Hepatocyte (in vitro differentiated cells): ENCODE measurements around the gene BLACAT1. TPM values are rescaled to one million over a fixed set of nuclear protein-coding genes. Genes with fewer than 3 reads are reported as not detected.

Experiments used
- DNase-seq: peaks from one replicate; pipeline ENCODE4 v3.0.0-alpha.2; 2016; ENCODE audit warnings: low spot score
- H2AFZ ChIP-seq: fragments of 200-600 bp; sonication (generic); 2 replicates; pipeline ENCODE4 v1.6.0; 2016; ENCODE audit warnings: antibody characterized with exemption, mild to moderate bottlenecking
- H3K27ac ChIP-seq: fragments of 200-600 bp; sonication (generic); 2 replicates; pipeline ENCODE4 v1.5.1; 2016; ENCODE audit warnings: mild to moderate bottlenecking
- H3K27me3 ChIP-seq: fragments of 200-600 bp; sonication (generic); 2 replicates; pipeline ENCODE4 v1.6.1; 2016
- H3K36me3 ChIP-seq: fragments of 200-600 bp; sonication (generic); replicated peaks from 2 replicates; pipeline ENCODE4 v1.5.1; 2016; ENCODE audit warnings: low read depth; ENCODE audit not compliant: insufficient read depth
- H3K4me1 ChIP-seq: fragments of 200-600 bp; sonication (generic); 2 replicates; pipeline ENCODE4 v1.5.1; 2016; ENCODE audit warnings: mild to moderate bottlenecking, moderate library complexity; ENCODE audit not compliant: insufficient read depth
- H3K4me2 ChIP-seq: fragments of 200-600 bp; sonication (generic); 2 replicates; pipeline ENCODE4 v1.6.0; 2016
- H3K4me3 ChIP-seq: fragments of 200-600 bp; sonication (generic); 2 replicates; pipeline ENCODE4 v1.5.1; 2016; ENCODE audit warnings: mild to moderate bottlenecking
- H3K79me2 ChIP-seq: fragments of 200-600 bp; sonication (generic); 2 replicates; pipeline ENCODE4 v1.6.0; 2017; ENCODE audit warnings: mild to moderate bottlenecking
- H3K9me2 ChIP-seq: fragments of 200-600 bp; sonication (generic); replicated peaks from 2 replicates; pipeline ENCODE4 v1.6.0; 2017; ENCODE audit warnings: mild to moderate bottlenecking; ENCODE audit not compliant: insufficient read depth
- H3K9me3 ChIP-seq: fragments of 200-600 bp; sonication (generic); 2 replicates; pipeline ENCODE4 v1.5.1; 2016; ENCODE audit warnings: low read depth, mild to moderate bottlenecking
- H4K20me1 ChIP-seq: fragments of 200-600 bp; sonication (generic); 2 replicates; pipeline ENCODE4 v1.6.0; 2016; ENCODE audit warnings: mild to moderate bottlenecking; ENCODE audit not compliant: insufficient read depth, poor library complexity, severe bottlenecking
- CTCF ChIP-seq: fragments of 200-600 bp; sonication (generic); IDR thresholded peaks from 2 replicates; pipeline ENCODE4 v1.5.1; 2016; ENCODE audit warnings: antibody characterized with exemption, mild to moderate bottlenecking; ENCODE audit not compliant: poor library complexity
- EZH2 ChIP-seq: fragments of 200-600 bp; sonication (generic); IDR thresholded peaks from 2 replicates; pipeline ENCODE4 v1.6.1; 2016; ENCODE audit warnings: antibody characterized with exemption, mild to moderate bottlenecking, borderline replicate concordance
- EZH2phosphoT487 ChIP-seq: fragments of 200-600 bp; sonication (generic); IDR thresholded peaks from one replicate; pipeline ENCODE4 v1.6.1; 2018; ENCODE audit warnings: antibody characterized with exemption, mild to moderate bottlenecking, low read depth, moderate library complexity; ENCODE audit not compliant: unreplicated experiment, severe bottlenecking
- WGBS: methylation state at CpG from one replicate; pipeline ENCODE4 v1.1.6; 2016; ENCODE audit warnings: low lambda C conversion rate; ENCODE audit errors: missing lambda C conversion rate; 5-methylcytosine and 5-hydroxymethylcytosine counted together
- polyA plus RNA-seq: library from polyadenylated mRNA; unstranded; fragments of >200 nt; fragmentation: Nextera tagmentation; extraction: Ambion mirVana; gene quantifications from 2 replicates; pipeline ENCODE4 v1.2.1, GENCODE V29; 2016
- total RNA-seq: library from RNA; depleted of rRNA; stranded (reverse); fragments of >200 nt; gene quantifications from 2 replicates; pipeline ENCODE4 v1.2.3, GENCODE V29; 2014

Gene BLACAT1
- total and polyA plus RNA-seq, 2 experiments from 2014 or later, result 0.40 to 0.58 TPM

GRCh38 chr1:205430696-205431305 is 25.0 kb downstream of the BLACAT1 start:
- TF ChIP-seq EZH2phosphoT487 (no peak), CTCF (peak; percentile 91), EZH2 (no peak)
- 23% methylated on average over 16 of the region's 32 CpGs for WGBS
- peaks cover 55% of the 10 kb centered on the region for H3K27me3 ChIP-seq
- peak overlapping the region; percentile 88 for H3K4me3 ChIP-seq
- peak overlapping the region; percentile 99 for H3K4me2 ChIP-seq
- H3K79me2 ChIP-seq, result no peaks in the 10 kb centered on the region
- H3K9me2 ChIP-seq, result no peaks in the 10 kb centered on the region
- no peaks in the 10 kb centered on the region for H3K4me1 ChIP-seq
- H2AFZ ChIP-seq, result peak overlapping the region; percentile 89
- H3K27ac ChIP-seq, result no peak overlapping the region
- H3K36me3 ChIP-seq, result no peaks in the 10 kb centered on the region
- no peaks in the 10 kb centered on the region for H3K9me3 ChIP-seq
- peak; percentile 69 for DNase-seq
- no peaks in the 10 kb centered on the region for H4K20me1 ChIP-seq

GRCh38 chr1:205429762-205430695 is 25.8 kb downstream of the BLACAT1 start:
- Histone ChIP-seq H3K27ac (no peak overlapping the region), H3K36me3 (no peaks in the 10 kb centered on the region), H3K4me3 (peak overlapping the region; percentile 88), H3K27me3 (peaks cover 56% of the 10 kb centered on the region), H4K20me1 (no peaks in the 10 kb centered on the region), H3K9me3 (no peaks in the 10 kb centered on the region), H3K9me2 (no peaks in the 10 kb centered on the region), H2AFZ (peak overlapping the region; percentile 89), H3K79me2 (no peaks in the 10 kb centered on the region), H3K4me1 (no peaks in the 10 kb centered on the region), H3K4me2 (peak overlapping the region; percentile 99)
- TF ChIP-seq CTCF (no peak), EZH2phosphoT487 (no peak), EZH2 (no peak)
- 61% methylated on average over 29 of the region's 29 CpGs for WGBS
- DNase-seq, result no peak

- no peak for DNase-seq
- no peaks in the 10 kb centered on the region for H3K4me1 ChIP-seq
- H3K4me3 ChIP-seq, result no peak overlapping the region
- H3K9me2 ChIP-seq, result no peaks in the 10 kb centered on the region
- H4K20me1 ChIP-seq, result no peaks in the 10 kb centered on the region
- peaks cover 77% of the 10 kb centered on the region for H3K27me3 ChIP-seq
- WGBS, result 71% methylated on average over 8 of the region's 8 CpGs
- H2AFZ ChIP-seq, result no peak overlapping the region
- H3K27ac ChIP-seq, result no peak overlapping the region
- TF ChIP-seq CTCF (no peak), EZH2 (no peak), EZH2phosphoT487 (no peak)
- no peaks in the 10 kb centered on the region for H3K9me3 ChIP-seq
- no peaks in the 10 kb centered on the region for H3K36me3 ChIP-seq
- no peak overlapping the region for H3K4me2 ChIP-seq
- no peaks in the 10 kb centered on the region for H3K79me2 ChIP-seq
Measured at GRCh38 chr1:205424901-205425600, 30.8 kb downstream of the BLACAT1 start.
